GM13977 (cell line): ENCODE results near the gene NGB.

Source experiments
- DNase-seq: peaks from one replicate; pipeline ENCODE4 v3.0.0; 2012; ENCODE audit warnings: low spot score
- CTCF ChIP-seq: IDR thresholded peaks from 2 replicates; pipeline ENCODE4 v1.5.1; 2012; ENCODE audit warnings: mild to moderate bottlenecking, control low read depth; ENCODE audit not compliant: insufficient read depth; ENCODE audit errors: extremely low read depth, missing control alignments
- in situ Hi-C: fragments of 300-500 bp; cut with MboI; formaldehyde crosslinking; loops from one replicate; pipeline ENCODE4 v1.12.0; 2022; ENCODE audit warnings: low sequenced_read_pairs, low pct_unique_long_range_greater_than_20kb, mixed read lengths, inconsistent platforms; ENCODE audit not compliant: unreplicated experiment

Gene NGB

GRCh38 chr14:77231721-77232120, 39.3 kb downstream of the NGB start:
- TF ChIP-seq CTCF = no peak
- no peak for DNase-seq
- in situ Hi-C loops = no loop called here

GRCh38 chr14:77230914-77231313, 40.1 kb downstream of the NGB start:
- in situ Hi-C loops = no loop called here

GRCh38 chr14:77228056-77228455, 43.0 kb downstream of the NGB start:
- no peak for TF ChIP-seq CTCF
- in situ Hi-C loops = no loop called here
- DNase-seq = no peak

More at GRCh38 chr14:77230914-77231313, 40.1 kb downstream of the NGB start:
- no peak for TF ChIP-seq CTCF
- no peak for DNase-seq

- TF ChIP-seq CTCF = no peak
- no peak for DNase-seq
- in situ Hi-C loops = no loop called here
These were observed 45.0 kb downstream of the NGB start for GRCh38 chr14:77225892-77226557.

GRCh38 chr14:77225254-77225653, 45.8 kb downstream of the NGB start:
- in situ Hi-C loops = no loop called here
- no peak for TF ChIP-seq CTCF

GRCh38 chr14:77224212-77224611, 46.8 kb downstream of the NGB start:
- no peak for DNase-seq

More at GRCh38 chr14:77225254-77225653, 45.8 kb downstream of the NGB start:
- no peak for DNase-seq

More at GRCh38 chr14:77224212-77224611, 46.8 kb downstream of the NGB start:
- in situ Hi-C loops = no loop called here
- no peak for TF ChIP-seq CTCF
